HG03060 (cell line): ENCODE data around the gene PLXNB1.
"Not testable (repeated sequence)": the region's sequence is repeated elsewhere in the genome, so short reads cannot be mapped to it uniquely, and the experiment has no call there.

Source experiments
- ATAC-seq: cut with Tn5 transposase; IDR thresholded peaks from one replicate; pipeline ENCODE4 v1.9.1; 2021; ENCODE audit warnings: low read depth, moderate number of reproducible peaks; ENCODE audit not compliant: unreplicated experiment

PLXNB1 gene, protein sequence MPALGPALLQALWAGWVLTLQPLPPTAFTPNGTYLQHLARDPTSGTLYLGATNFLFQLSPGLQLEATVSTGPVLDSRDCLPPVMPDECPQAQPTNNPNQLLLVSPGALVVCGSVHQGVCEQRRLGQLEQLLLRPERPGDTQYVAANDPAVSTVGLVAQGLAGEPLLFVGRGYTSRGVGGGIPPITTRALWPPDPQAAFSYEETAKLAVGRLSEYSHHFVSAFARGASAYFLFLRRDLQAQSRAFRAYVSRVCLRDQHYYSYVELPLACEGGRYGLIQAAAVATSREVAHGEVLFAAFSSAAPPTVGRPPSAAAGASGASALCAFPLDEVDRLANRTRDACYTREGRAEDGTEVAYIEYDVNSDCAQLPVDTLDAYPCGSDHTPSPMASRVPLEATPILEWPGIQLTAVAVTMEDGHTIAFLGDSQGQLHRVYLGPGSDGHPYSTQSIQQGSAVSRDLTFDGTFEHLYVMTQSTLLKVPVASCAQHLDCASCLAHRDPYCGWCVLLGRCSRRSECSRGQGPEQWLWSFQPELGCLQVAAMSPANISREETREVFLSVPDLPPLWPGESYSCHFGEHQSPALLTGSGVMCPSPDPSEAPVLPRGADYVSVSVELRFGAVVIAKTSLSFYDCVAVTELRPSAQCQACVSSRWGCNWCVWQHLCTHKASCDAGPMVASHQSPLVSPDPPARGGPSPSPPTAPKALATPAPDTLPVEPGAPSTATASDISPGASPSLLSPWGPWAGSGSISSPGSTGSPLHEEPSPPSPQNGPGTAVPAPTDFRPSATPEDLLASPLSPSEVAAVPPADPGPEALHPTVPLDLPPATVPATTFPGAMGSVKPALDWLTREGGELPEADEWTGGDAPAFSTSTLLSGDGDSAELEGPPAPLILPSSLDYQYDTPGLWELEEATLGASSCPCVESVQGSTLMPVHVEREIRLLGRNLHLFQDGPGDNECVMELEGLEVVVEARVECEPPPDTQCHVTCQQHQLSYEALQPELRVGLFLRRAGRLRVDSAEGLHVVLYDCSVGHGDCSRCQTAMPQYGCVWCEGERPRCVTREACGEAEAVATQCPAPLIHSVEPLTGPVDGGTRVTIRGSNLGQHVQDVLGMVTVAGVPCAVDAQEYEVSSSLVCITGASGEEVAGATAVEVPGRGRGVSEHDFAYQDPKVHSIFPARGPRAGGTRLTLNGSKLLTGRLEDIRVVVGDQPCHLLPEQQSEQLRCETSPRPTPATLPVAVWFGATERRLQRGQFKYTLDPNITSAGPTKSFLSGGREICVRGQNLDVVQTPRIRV (N-terminal part only)

DNA sequence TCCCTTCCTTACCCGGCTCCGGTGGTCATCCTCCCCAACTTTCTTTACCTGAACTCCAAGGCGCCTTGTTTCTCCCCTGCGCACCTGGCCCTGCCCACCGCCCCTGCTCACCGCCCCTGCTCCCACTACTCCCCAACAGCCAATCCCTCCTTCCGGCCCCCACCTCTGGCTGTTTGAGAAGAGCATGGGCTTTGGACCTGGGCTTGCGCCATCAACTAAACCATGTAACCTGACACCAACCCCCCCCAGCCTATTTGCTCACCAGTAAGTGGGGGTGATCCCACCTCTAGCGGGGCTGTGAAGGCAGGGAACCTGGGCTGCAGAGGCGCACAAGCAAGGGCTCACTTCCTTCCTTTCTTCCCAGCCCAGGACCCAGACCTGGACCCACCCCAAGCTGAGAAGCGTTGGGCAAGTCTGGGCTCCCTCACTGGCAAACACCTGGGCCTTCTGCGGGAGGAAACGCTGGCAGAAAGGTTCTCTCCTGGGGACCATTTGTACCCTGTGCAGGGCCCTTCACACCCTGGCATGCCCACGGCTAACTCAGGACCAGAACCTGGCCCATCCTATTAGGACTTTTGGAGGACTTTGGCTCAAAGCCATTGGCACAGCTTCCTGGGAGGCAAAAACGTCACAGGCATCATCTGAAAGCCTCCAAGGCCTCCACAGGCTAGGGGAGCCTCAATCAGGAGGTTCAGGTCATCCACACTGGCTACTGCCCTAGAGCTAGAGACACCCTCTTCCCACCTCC, at the start of gene PLXNB1:
Gene PLXNB1, minus strand, starts transcription at position 127 of the 748 bp plus-strand sequence. CDS start 5,475 bp downstream, outside the sequence.
- no peak for ATAC-seq

DNA sequence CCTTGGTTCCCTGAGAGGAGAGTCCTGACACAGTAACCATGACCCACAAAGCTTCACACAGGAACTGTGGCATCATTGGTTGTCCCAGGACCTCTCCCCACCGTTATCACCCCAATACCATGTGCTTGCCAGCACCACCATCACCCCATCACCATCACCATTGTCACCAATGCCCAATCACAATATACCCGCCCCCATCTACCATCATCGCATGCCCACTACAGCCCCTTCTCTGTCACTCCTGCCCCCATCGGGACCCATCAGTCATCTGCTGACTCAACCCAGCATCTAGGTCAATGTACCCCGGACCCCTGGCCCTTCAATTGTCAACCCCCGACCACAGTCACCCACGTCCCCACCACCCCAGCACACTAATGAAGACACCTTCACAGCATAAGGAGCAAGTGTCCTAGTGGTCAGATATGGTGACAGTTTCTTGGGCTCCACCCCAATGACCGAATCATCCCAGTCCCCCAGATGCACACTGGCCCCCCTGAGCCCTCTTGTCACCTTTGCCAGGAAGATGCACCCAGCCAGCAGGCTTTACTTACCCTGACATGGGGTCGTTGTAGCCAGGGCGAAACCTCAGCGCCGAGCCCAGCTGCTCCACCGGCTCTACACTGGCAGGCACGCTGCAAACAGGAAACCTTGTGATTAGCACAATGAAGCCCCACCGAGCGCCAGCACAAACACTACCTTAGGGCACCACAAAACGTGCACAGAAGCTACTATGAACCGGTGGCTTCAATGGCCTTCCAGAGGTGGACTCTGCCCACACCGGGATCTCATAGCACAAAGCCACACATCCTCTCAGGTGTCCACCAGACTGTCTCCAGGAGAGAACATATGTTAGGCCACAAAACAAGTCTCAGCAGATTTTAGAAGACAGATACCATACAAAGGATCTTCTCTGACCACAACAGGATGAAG, 49.0 kb upstream of the PLXNB1 start:
- ATAC-seq: no peak

DNA sequence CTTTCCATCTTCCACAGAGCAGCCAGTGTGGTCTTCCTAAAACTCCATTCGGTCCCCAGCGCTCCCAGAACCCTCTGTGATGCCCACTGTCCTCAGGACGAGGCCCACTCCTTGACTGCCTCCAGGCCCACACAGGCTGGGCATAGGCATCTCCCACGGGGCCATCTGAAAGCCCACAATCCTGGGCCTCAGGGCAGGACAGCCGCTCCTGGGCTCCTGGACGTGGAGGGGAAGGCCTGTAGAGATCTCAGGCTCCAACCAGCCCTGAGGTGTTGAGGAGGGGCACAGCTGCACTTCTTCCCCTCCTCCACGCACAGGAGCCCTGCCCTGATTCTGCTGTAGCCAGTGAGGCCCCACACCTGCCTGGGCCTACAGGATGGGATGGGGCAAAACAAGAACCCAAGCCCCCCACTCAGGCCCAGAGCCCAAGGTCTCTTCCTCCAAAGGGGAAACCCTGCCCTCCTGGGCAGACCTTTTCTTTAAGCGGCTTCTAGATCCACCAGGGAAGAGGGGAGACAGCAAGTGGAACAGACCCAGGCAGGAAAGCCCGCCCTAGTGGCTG, 48.2 kb upstream of the PLXNB1 start:
- ATAC-seq: no peak

DNA sequence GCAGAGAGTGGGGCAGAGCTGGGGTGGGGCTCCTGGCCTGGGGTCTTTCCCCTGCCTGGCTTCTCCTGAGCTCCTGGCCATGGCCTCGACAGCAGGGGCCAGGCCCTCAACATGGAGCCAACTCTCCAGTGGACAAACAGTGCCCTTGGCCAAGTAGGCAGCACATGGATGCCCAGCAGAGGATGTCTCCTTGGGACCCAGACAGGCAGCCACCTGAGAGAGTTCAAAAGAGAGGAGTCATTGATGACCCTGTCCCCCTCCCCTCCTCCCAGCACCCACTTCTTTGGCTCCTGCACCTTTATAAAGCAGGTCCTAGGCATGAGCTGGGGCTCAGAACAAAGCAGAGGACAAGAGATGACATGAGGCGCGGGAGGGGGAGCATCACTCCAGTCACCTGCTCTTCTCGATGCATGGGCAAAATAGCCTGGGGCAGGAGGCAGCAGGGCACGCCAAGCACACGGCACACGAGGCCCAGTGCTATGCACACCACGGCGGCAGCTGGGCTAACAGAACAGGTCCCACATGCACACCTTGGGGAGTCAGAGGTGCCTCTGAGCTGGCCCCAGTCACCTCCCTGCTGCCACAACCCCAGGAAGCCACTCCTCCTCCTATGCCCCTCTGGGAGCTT, 46.7 kb upstream of the PLXNB1 start:
- no peak for ATAC-seq

DNA sequence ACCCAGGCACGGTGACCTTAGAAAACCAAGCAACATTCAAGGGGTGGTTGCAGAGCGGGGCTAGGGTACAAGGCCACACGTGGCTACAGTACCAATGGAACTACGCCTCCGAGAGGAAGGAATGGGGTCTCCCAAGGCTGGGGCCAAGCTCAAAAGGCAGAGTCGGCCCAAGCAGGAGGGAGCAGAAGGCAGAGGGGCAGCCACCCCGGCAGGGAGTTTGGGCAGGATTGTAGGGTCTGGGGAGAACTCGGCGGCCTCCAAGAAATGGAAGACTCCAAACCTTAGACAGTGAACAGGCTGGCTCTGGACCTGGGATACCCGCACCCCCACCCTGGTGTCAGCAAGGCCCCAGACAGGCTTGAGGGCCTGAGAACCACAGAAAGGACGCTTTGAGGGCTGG, 45.3 kb upstream of the PLXNB1 start:
- no peak for ATAC-seq

DNA sequence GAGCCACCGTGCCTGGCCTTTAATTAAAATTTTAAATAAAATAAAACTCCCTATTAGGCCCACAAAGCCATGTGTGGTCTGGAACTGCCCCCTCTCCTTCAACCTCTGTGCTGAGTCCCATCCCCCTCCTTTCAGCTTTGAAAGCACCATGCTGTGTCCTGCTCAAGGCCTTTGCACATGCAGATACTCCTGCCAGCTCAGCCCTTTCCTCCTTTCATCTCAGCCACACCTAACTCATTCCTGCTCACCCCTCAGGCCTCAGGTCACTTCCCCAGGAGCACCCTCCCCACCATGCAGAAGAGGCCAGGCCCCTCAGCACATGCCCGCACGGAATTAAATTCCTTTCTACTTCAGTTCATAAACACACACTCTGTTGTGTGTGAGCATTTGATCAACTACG, 44.7 kb upstream of the PLXNB1 start:
- no peak for ATAC-seq

DNA sequence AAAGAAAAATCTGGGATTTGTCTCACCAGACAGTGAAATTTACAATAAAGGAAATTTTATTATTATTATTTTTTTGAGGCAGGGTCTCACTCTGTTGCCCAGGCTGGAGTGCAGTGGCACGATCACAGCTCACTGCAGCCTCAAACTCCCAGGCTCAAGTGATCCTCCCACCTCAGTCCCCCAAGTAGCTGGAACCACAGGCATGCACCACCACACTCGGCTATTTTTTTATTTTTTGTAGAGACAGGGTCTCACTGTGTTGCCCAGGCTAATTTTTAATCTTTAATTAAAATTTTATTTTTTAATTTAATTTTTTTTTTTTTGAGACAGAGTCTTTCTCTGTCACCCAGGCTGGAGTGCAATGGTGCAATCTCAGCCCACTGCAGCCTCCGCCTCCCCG, 44.1 kb upstream of the PLXNB1 start:
- not testable (repeated sequence) for ATAC-seq

DNA sequence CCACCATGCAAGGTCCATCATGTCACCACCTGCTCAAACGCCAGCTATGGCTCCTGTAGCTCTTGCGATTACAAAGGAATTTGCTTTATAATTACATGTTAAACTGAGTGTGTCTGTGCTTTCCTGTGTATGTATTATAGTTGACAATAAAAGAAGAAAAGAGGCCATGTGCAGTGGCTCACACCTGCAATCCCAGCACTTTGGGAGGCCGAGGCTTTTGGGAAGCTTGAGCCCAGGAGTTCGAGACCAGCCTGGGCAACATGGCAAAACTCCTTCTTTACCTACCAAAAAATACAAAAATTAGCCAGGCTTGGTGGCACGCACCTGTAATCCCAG, 43.7 kb upstream of the PLXNB1 start:
- ATAC-seq: no peak

DNA sequence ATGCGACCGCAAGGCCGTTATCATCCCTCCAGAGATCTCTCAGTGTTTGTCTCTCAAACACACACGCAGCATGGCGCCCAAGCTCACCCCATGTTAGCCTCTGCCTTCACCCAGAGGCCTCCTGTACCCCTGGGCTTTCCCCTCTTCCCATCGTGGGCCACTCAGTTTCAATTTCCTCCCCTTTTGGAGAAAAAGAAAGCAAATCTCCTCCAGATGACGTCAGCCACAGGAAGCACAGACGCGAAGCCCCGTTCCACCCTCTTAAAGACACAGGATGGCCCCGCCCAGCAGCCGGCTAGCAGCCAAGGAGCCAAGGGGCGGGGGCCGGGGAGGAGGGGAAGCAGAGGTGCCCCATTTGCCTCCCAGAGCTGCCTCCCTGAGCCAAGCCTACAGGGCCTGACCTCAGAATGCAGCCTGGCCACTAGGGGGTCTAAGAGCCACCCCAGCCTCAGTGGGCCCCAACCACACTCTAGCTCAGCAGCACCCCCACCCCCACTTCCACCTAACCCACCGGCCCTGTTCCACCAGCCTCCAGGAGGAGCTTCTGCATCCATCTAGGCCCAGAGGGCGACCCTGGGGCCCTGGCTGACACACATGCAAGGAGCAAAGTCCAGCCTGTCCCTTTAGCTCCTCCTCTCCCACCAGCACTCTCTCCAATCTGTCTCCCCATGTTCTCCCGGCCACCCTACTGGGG, 43.2 kb upstream of the PLXNB1 start:
- peak; percentile 67 for ATAC-seq

DNA sequence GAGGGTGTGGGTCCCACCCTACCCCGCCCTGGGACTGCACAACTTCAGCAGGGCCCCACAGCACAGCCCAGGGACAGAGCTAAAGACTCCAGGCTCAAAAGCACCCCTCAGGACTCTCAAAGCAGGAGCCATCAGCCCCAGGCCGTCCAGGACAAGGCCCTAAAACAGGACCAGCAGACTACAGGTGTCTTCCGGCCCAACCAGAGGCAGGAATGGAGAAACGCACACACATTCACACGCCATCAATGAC, 42.7 kb upstream of the PLXNB1 start:
- ATAC-seq: no peak

DNA sequence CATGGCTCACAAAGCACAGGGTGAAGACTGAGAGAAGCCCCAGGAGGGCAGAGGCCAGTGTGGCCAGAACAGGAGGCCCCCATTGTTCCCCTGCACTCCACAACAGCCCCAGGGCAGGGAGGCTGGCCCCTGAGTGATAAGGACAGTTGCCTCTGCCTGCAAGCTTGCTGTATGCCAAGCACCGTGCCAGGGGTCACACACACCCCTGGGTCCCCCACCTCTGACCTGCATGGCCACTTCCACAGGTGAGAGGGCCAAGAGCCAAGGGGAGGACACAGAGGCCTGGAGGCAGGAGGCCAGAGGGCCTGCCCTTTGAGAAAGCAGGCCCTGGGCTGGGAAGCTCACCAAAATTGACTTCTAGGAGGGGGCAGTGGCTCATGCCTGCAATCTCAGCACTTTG, 40.4 kb upstream of the PLXNB1 start:
- no peak for ATAC-seq

DNA sequence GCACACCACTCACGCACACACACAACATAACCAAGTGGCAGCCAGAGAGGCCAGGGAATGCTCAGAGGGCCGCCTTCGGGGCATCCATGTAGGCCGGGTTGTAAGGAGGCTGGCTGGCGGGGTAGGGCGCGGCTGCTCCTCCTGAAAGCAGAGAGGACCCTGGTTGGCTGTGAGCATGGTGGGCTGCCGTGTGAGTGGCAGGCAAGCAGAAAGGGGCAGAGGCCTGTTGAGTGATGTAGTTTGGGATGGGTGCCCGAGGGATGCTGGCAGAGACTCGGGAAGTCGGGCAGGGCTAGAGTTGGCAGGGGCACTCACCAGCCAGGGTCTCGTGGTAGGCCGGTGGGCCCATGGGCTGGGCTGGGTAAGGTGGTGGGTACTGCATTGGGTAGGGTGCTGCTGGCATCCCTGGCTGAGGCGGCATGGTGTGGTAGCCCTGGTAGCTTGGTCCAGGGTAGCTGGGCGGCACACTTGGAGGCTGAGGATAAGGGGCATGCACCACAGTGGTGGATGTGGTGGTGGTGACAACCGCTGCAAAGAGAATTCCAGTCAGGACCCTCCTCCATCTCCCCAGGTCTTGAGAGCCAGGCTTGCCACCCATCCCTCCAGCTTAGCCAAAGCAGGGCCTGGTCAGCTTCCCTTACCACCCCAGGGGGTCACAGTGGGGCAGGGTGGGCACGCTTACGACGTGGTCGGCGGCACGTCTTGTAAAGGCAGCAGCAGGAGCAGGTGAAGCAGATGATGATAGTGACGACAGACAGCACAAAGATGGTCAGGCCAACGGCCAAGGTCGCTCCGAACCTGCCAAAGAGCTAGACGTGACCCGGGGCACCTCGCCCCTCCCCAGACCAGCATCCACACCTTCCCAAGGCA, 39.4 kb upstream of the PLXNB1 start:
- ATAC-seq: no peak

DNA sequence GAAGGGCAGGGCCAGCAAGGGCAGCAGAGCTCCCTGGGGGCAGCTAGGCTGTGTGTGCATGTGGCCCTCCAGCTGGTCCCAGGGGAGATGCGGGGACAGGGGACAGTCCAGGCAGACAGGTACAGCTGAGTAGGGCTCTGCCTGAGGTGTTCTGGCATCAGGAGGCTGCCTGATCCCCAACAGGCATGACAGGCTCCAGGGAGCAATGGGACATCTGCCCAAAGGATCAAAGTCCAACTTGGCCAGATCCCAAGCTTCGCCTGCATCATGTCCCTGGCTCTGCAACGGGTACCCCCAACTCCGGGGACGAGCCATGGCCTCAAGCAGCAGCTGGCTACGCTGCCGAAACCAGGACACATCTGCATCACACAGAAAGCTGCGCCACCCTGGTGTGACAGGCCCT, 38.4 kb upstream of the PLXNB1 start:
- no peak for ATAC-seq

DNA sequence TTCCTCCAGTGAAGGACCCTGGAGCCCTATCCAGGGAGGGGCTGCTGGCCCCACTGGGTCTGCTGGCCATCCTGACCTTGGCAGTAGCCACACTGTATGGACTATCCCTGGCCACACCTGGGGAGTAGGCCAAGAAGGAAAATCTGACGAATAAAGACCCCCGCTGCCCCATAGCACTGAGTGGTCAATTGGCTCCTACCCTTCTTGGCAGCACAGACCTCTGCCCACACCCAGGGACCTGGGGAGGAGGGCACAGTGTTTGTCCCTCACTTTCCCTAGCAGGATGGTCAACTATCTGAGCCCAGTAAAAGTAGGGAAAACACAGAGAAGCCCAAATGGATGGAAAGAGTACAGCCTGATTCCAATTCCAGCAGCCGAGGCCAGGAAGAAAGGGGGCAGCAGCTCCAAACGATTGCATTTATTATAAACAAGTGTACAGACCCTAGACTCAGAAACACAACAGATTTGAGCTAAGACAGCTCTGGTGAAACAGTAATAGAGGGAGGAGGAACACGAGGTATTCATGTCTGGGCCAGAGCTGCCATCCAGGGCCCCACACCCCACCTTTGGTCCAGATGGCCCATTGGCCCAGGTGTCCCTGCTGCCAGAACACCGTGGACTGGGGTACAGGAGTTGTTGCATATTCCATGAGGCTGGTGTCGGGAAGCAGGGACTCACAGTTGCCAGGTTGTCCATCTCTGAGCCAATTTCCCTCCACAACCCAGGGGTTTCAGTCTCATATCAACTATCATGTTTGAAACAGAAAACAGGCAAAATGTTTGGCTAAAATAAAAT, 37.8 kb upstream of the PLXNB1 start:
- ATAC-seq: no peak

DNA sequence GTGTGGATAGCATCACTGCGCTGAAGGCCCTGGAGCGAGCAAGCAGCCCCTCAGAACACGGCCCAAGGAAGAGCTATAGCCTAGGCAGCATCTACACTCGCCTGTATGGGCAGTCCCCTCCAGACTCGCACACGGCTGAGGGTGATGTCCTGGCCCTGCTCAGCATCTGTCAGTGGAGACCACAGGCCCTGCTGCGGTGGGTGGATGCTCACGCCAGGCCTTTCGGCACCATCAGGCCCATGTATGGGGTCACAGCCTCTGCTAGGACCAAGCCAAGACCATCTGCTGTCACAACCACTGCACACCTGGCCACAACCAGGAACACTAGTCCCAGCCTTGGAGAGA, 37.2 kb upstream of the PLXNB1 start:
- no peak for ATAC-seq

DNA sequence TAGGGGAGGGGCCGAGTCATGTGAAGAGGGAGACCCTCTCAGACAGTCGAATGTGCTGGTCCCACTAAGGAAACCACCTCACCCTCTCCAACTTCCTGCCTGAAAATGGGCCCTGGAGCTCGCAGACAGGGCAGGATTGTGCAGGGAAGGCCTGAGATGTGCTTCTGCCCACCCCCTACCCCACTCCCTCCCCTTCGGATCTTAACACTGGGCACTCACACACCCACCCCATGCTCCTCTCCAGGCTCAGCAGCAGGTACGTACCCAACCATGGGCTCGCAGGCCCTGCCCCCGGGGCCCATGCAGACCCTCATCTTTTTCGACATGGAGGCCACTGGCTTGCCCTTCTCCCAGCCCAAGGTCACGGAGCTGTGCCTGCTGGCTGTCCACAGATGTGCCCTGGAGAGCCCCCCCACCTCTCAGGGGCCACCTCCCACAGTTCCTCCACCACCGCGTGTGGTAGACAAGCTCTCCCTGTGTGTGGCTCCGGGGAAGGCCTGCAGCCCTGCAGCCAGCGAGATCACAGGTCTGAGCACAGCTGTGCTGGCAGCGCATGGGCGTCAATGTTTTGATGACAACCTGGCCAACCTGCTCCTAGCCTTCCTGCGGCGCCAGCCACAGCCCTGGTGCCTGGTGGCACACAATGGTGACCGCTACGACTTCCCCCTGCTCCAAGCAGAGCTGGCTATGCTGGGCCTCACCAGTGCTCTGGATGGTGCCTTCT, 36.7 kb upstream of the PLXNB1 start:
- no peak for ATAC-seq
